ENCODE measurements around the gene EPS8L3. TPM values are rescaled to one million over a fixed set of nuclear protein-coding genes. Genes with fewer than 3 reads are reported as not detected.

EPS8L3 gene
- total RNA-seq, 1 donor from 2014 or later, result not detected

DNA sequence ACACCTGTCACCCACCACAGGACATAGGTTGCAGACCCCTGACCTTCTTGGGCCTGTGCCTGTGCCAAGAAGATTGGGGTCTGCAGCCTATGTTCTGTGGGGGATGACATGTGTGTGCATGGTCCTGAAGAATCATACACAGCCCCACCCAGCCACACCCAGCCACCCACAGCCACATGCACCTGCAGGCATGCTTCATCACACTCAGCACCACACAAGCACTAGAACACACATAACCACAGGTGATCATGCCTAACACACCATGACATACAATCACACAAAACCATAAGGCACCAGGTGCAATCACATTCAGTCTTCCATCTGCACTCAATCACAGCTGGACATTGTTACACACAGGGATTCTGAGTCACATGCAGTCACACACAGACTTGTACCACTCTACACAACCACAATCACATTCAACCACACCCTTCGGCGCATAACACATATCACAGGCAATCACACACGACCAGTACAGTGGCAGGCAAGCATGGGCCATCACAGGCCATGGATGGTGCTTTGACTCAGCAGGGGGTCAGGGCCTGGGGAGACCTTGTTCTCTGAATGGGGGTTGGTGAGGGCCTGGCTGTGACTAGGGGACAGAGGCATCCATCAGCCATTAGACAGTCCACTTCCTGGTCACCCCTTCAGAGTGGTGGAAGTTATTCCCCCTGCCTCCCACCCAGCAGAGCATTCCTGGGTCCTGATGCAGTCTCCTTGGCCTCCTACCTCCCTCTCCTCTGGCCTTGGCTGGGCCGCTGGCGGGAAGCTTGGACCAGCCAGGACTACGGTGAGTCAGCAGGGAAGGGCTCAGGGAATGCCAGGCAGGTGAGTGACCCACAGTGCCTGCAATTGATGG, 44.3 kb upstream of the EPS8L3 start:
- Histone ChIP-seq H3K9ac (no peak overlapping the region), H3K4me3 (no peak overlapping the region), H3K36me3 (no peaks in the 10 kb centered on the region), H3K27me3 (no peaks in the 10 kb centered on the region), H3K4me1 (no peaks in the 10 kb centered on the region), H2AFZ (replicated peaks) (no peak overlapping the region), H4K20me1 (ENCODE audit: low read depth) (no peaks in the 10 kb centered on the region), H3K4me2 (no peak overlapping the region), H3K9me3 (ENCODE audit: low read depth) (no peaks in the 10 kb centered on the region), H3K27ac (no peak overlapping the region), H3F3A (ENCODE audit: low read depth) (no peaks in the 10 kb centered on the region), H3K79me2 (ENCODE audit: low read depth) (no peaks in the 10 kb centered on the region)
- H3K36me3 Mint-ChIP-seq, result no peaks in the 10 kb centered on the region
- H3K27me3 Mint-ChIP-seq (ENCODE audit: insufficient read depth, low read depth), result peaks cover 11% of the 10 kb centered on the region
- H3K4me3 Mint-ChIP-seq, result no peak overlapping the region
- TF ChIP-seq EZH2phosphoT487 (IDR thresholded peaks at IDR 0.05), result no peak
- TF ChIP-seq, protein P1, sequence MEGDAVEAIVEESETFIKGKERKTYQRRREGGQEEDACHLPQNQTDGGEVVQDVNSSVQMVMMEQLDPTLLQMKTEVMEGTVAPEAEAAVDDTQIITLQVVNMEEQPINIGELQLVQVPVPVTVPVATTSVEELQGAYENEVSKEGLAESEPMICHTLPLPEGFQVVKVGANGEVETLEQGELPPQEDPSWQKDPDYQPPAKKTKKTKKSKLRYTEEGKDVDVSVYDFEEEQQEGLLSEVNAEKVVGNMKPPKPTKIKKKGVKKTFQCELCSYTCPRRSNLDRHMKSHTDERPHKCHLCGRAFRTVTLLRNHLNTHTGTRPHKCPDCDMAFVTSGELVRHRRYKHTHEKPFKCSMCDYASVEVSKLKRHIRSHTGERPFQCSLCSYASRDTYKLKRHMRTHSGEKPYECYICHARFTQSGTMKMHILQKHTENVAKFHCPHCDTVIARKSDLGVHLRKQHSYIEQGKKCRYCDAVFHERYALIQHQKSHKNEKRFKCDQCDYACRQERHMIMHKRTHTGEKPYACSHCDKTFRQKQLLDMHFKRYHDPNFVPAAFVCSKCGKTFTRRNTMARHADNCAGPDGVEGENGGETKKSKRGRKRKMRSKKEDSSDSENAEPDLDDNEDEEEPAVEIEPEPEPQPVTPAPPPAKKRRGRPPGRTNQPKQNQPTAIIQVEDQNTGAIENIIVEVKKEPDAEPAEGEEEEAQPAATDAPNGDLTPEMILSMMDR (IDR thresholded peaks at IDR 0.05), result no peak
- no peak for TF ChIP-seq EZH2 (IDR thresholded peaks at IDR 0.05)
- H3K27ac Mint-ChIP-seq, result peak overlapping the region; percentile 92
- no peak for DNase-seq (ENCODE audit: low spot score)
- no peaks in the 10 kb centered on the region for H3K9me3 Mint-ChIP-seq
- peaks cover 9% of the 10 kb centered on the region for H3K4me1 Mint-ChIP-seq

DNA sequence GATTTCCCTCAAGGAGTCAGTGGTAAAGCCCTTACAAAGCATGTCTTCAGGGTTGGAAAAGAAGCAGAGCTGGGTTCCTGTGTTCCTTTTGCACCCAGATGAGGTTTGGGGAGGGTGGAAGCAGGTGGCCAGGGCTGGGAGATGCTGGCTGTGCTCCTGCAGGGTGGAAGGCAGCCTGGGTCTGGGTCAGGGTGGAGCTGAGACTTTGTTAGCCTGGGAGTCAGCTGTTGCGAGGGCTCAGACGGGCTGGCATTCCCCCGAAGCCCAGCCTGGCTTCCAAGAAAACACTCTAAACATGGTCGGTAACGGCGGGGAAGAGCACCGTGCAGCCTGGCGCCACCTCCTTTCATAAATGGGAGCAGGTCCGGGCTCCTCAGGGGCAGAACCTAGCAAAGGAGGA, 43.7 kb upstream of the EPS8L3 start:
- no peak overlapping the region for H2AFZ ChIP-seq (replicated peaks)

DNA sequence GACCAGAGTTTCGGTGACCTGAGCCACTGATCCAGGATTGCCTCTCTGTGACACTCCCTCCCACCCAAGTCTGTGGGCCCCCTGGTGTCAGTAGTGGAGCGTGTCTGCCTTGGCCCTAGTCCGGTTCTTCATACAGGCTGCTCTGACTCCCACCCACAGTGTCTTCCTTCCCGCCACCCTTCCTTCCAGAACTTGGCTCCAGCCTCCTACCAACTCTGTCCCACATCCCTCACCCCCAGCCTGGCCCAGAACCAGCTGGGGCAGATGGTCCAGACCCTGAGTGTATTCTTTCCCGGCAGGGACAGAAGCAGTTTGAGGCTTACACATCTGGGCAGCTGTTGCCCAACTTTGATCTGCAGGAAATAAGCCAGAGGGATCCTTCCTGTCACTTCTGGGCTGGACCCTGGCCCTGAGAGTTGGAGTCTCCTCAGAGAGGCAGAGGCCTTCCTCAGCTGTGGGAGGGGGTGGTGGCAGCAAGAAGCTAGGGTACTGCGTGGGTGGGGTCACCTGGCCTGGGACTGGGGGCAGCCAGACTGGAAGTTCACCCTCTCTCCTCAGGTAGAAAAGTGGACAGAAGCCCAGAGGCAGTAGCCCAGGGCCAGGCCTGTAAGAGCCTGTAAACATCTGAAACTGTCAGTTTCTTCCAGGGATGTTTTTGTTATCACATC, 43.1 kb upstream of the EPS8L3 start:
- Histone ChIP-seq H3K9ac (no peak overlapping the region), H3K4me2 (no peak overlapping the region), H3K4me3 (no peak overlapping the region), H3K36me3 (no peaks in the 10 kb centered on the region), H4K20me1 (ENCODE audit: low read depth) (no peaks in the 10 kb centered on the region), H3K9me3 (ENCODE audit: low read depth) (no peaks in the 10 kb centered on the region), H2AFZ (replicated peaks) (no peak overlapping the region), H3F3A (ENCODE audit: low read depth) (no peaks in the 10 kb centered on the region), H3K4me1 (no peaks in the 10 kb centered on the region), H3K27me3 (no peaks in the 10 kb centered on the region), H3K79me2 (ENCODE audit: low read depth) (no peaks in the 10 kb centered on the region), H3K27ac (no peak overlapping the region)
- Mint-ChIP-seq H3K4me3 (peak overlapping the region; percentile 17), H3K27ac (peak overlapping the region; percentile 63), H3K9me3 (no peaks in the 10 kb centered on the region), H3K4me1 (peaks cover 19% of the 10 kb centered on the region), H3K36me3 (no peaks in the 10 kb centered on the region), H3K27me3 (ENCODE audit: insufficient read depth, low read depth) (peaks cover 11% of the 10 kb centered on the region)
- no peak for DNase-seq (ENCODE audit: low spot score)
- TF ChIP-seq, protein P1 (IDR thresholded peaks at IDR 0.05), result no peak
- no peak for TF ChIP-seq EZH2phosphoT487 (IDR thresholded peaks at IDR 0.05)
- no peak for TF ChIP-seq EZH2 (IDR thresholded peaks at IDR 0.05)

More for the DNA sequence above, 43.7 kb upstream of the EPS8L3 start:
- Histone ChIP-seq H3K9ac (no peak overlapping the region), H4K20me1 (ENCODE audit: low read depth) (no peaks in the 10 kb centered on the region), H3K4me2 (no peak overlapping the region), H3K4me1 (no peaks in the 10 kb centered on the region), H3K27me3 (no peaks in the 10 kb centered on the region), H3K9me3 (ENCODE audit: low read depth) (no peaks in the 10 kb centered on the region), H3F3A (ENCODE audit: low read depth) (no peaks in the 10 kb centered on the region), H3K27ac (no peak overlapping the region), H3K79me2 (ENCODE audit: low read depth) (no peaks in the 10 kb centered on the region), H3K36me3 (no peaks in the 10 kb centered on the region), H3K4me3 (no peak overlapping the region)
- no peak for DNase-seq (ENCODE audit: low spot score)
- peak overlapping the region; percentile 63 for H3K27ac Mint-ChIP-seq
- no peaks in the 10 kb centered on the region for H3K9me3 Mint-ChIP-seq
- H3K27me3 Mint-ChIP-seq (ENCODE audit: insufficient read depth, low read depth), result peaks cover 11% of the 10 kb centered on the region
- H3K4me3 Mint-ChIP-seq, result no peak overlapping the region
- TF ChIP-seq, protein P1 (IDR thresholded peaks at IDR 0.05), result no peak
- TF ChIP-seq EZH2 (IDR thresholded peaks at IDR 0.05) (no peak), EZH2phosphoT487 (IDR thresholded peaks at IDR 0.05) (no peak)
- peaks cover 13% of the 10 kb centered on the region for H3K4me1 Mint-ChIP-seq
- H3K36me3 Mint-ChIP-seq, result no peaks in the 10 kb centered on the region
